NCI-H2107 (cell line): ENCODE measurements around the gene FUOM.

Source experiments
- DNase-seq: peaks from one replicate; lab custom pipeline; 2025; lab: John Stamatoyannopoulos, UW

Gene FUOM

GRCh38 chr10:133312016-133312768 is 45.6 kb downstream of the FUOM start:
- DNase-seq, result no peak

GRCh38 chr10:133311570-133311969 is 46.2 kb downstream of the FUOM start:
- DNase-seq, result no peak

GRCh38 chr10:133310789-133311188 is 47.0 kb downstream of the FUOM start:
- DNase-seq, result no peak

GRCh38 chr10:133310399-133310755 is 47.4 kb downstream of the FUOM start:
- no peak for DNase-seq

GRCh38 chr10:133309720-133310398 is 48.0 kb downstream of the FUOM start:
- DNase-seq, result no peak

- peak; percentile 32 for DNase-seq
Measured at GRCh38 chr10:133309100-133309719, 48.6 kb downstream of the FUOM start.

GRCh38 chr10:133308421-133309099 is 49.3 kb downstream of the FUOM start, which contains the start of the genes TUBGCP2 and ZNF511:
TSS of gene TUBGCP2 (minus strand) at chr10:133308872. CDS start at chr10:133302941, 5,931 bp downstream.
TSS of gene ZNF511 (plus strand) at chr10:133308914. CDS start at chr10:133308944, 30 bp downstream.
- DNase-seq, result no peak

- no peak for DNase-seq
Measured at GRCh38 chr10:133307776-133308420, 49.9 kb downstream of the FUOM start.

GRCh38 chr10:133306941-133307379 is 50.9 kb downstream of the FUOM start:
- no peak for DNase-seq

GRCh38 chr10:133306097-133306476 is 51.7 kb downstream of the FUOM start:
- no peak for DNase-seq
